ENCODE measurements around the gene VPS4A.

Gene VPS4A

GRCh38 chr16:69306031-69306430 is 5.1 kb upstream of the VPS4A start:
- Histone ChIP-seq H3K4me3 (no peak overlapping the region), H3K9me3 (no peaks in the 10 kb centered on the region), H3K36me3 (peaks cover 17% of the 10 kb centered on the region), H3K4me2 (no peak overlapping the region), H4K20me1 (no peaks in the 10 kb centered on the region), H3K27me3 (no peaks in the 10 kb centered on the region), H3K9ac (no peak overlapping the region), H3K27ac (no peak overlapping the region), H3K4me1 (peaks cover 13% of the 10 kb centered on the region)
- no peak for TF ChIP-seq Cebpa-rat (IDR thresholded peaks at IDR 0.05)

GRCh38 chr16:69307091-69307490 is 4.1 kb upstream of the VPS4A start:
- H3K4me2 ChIP-seq = no peak overlapping the region
- H3K27ac ChIP-seq = no peak overlapping the region
- H4K20me1 ChIP-seq = peaks cover 8% of the 10 kb centered on the region
- 0 out of 2 replicates have a peak, but pooled peaks cover 9% of the 10 kb centered on the region for H3K36me3 ChIP-seq
- no peaks in the 10 kb centered on the region for H3K9me3 ChIP-seq
- peaks cover 14% of the 10 kb centered on the region for H3K4me1 ChIP-seq
- H3K4me3 ChIP-seq = no peak overlapping the region
- H3K9ac ChIP-seq = no peak overlapping the region
- H3K27me3 ChIP-seq = no peaks in the 10 kb centered on the region
- TF ChIP-seq Cebpa-rat (IDR thresholded peaks at IDR 0.05) = no peak

GRCh38 chr16:69307856-69308255 is 3.3 kb upstream of the VPS4A start:
- peaks cover 15% of the 10 kb centered on the region for H4K20me1 ChIP-seq
- H3K4me2 ChIP-seq = no peak overlapping the region
- peaks cover 17% of the 10 kb centered on the region for H3K4me1 ChIP-seq
- H3K4me3 ChIP-seq = no peak overlapping the region
- H3K36me3 ChIP-seq = peaks cover 11% of the 10 kb centered on the region; the same call in 1 of the 2 replicates
- H3K9me3 ChIP-seq = no peaks in the 10 kb centered on the region
- no peaks in the 10 kb centered on the region for H3K27me3 ChIP-seq
- H3K27ac ChIP-seq = no peak overlapping the region
- TF ChIP-seq Cebpa-rat (IDR thresholded peaks at IDR 0.05) = no peak
- no peak overlapping the region for H3K9ac ChIP-seq

- H3K4me2 ChIP-seq = no peak overlapping the region
- peaks cover 32% of the 10 kb centered on the region for H3K4me1 ChIP-seq
- H3K36me3 ChIP-seq = peaks cover 16% of the 10 kb centered on the region
- no peak overlapping the region for H3K4me3 ChIP-seq
- H3K27ac ChIP-seq = no peak overlapping the region
- no peaks in the 10 kb centered on the region for H3K9me3 ChIP-seq
- peaks cover 30% of the 10 kb centered on the region for H4K20me1 ChIP-seq
- H3K27me3 ChIP-seq = no peaks in the 10 kb centered on the region
- H3K9ac ChIP-seq = no peak overlapping the region
- no peak for TF ChIP-seq Cebpa-rat (IDR thresholded peaks at IDR 0.05)
Measured at GRCh38 chr16:69309316-69309715, 1.8 kb upstream of the VPS4A start.

GRCh38 chr16:69311533-69312387 is 610 bp downstream of the VPS4A start:
- peak overlapping the region; percentile 97 for H3K27ac ChIP-seq
- peaks cover 32% of the 10 kb centered on the region for H3K4me1 ChIP-seq
- H3K27me3 ChIP-seq = no peaks in the 10 kb centered on the region
- H3K9ac ChIP-seq = peak overlapping the region; percentile 99
- TF ChIP-seq Cebpa-rat (IDR thresholded peaks at IDR 0.05) = no peak
- H3K4me3 ChIP-seq = peak overlapping the region; percentile 100
- peak overlapping the region; percentile 94 for H3K4me2 ChIP-seq
- H3K9me3 ChIP-seq = no peaks in the 10 kb centered on the region
- peaks cover 40% of the 10 kb centered on the region for H3K36me3 ChIP-seq
- peaks cover 55% of the 10 kb centered on the region for H4K20me1 ChIP-seq

- Histone ChIP-seq H3K36me3 (peaks cover 57% of the 10 kb centered on the region), H3K27ac (no peak overlapping the region), H3K4me3 (no peak overlapping the region), H3K4me2 (peak overlapping the region; percentile 94), H3K4me1 (peaks cover 32% of the 10 kb centered on the region), H4K20me1 (peaks cover 71% of the 10 kb centered on the region), H3K9ac (no peak overlapping the region), H3K9me3 (no peaks in the 10 kb centered on the region), H3K27me3 (no peaks in the 10 kb centered on the region)
- TF ChIP-seq Cebpa-rat (IDR thresholded peaks at IDR 0.05) = no peak
Measured at GRCh38 chr16:69313469-69313868, 2.3 kb downstream of the VPS4A start.

GRCh38 chr16:69314534-69314933 is 3.4 kb downstream of the VPS4A start:
- no peak for TF ChIP-seq Cebpa-rat (IDR thresholded peaks at IDR 0.05)
- Histone ChIP-seq H3K27ac (no peak overlapping the region), H3K36me3 (peaks cover 68% of the 10 kb centered on the region), H3K27me3 (no peaks in the 10 kb centered on the region), H3K4me3 (no peak overlapping the region), H3K4me2 (no peak overlapping the region), H4K20me1 (peaks cover 82% of the 10 kb centered on the region), H3K4me1 (peaks cover 32% of the 10 kb centered on the region), H3K9me3 (no peaks in the 10 kb centered on the region), H3K9ac (no peak overlapping the region)

GRCh38 chr16:69315486-69316311 is 4.5 kb downstream of the VPS4A start:
- TF ChIP-seq Cebpa-rat (IDR thresholded peaks at IDR 0.05) = no peak

GRCh38 chr16:69316595-69317034 is 5.5 kb downstream of the VPS4A start:
- H3K9ac ChIP-seq = no peak overlapping the region
- H3K27ac ChIP-seq = no peak overlapping the region
- no peaks in the 10 kb centered on the region for H3K27me3 ChIP-seq
- H3K9me3 ChIP-seq = no peaks in the 10 kb centered on the region
- H3K4me2 ChIP-seq = no peak overlapping the region
- peaks cover 89% of the 10 kb centered on the region for H3K36me3 ChIP-seq
- peaks cover 99% of the 10 kb centered on the region for H4K20me1 ChIP-seq
- no peak for TF ChIP-seq Cebpa-rat (IDR thresholded peaks at IDR 0.05)
- H3K4me3 ChIP-seq = no peak overlapping the region
- peaks cover 48% of the 10 kb centered on the region for H3K4me1 ChIP-seq

More at GRCh38 chr16:69315486-69316311, 4.5 kb downstream of the VPS4A start:
- Histone ChIP-seq H4K20me1 (peaks cover 93% of the 10 kb centered on the region), H3K9ac (peak overlapping the region; percentile 7; the same call in 1 of the 2 replicates), H3K4me3 (no peak overlapping the region), H3K36me3 (peaks cover 80% of the 10 kb centered on the region), H3K27ac (no peak overlapping the region), H3K4me1 (peaks cover 39% of the 10 kb centered on the region), H3K4me2 (no peak overlapping the region), H3K9me3 (no peaks in the 10 kb centered on the region), H3K27me3 (no peaks in the 10 kb centered on the region)
